HG02852 (cell line): ENCODE measurements around the gene ALDH1A3.

Experiments
- ATAC-seq: cut with Tn5 transposase; IDR thresholded peaks from one replicate; pipeline ENCODE4 v1.9.1; 2021; ENCODE audit warnings: mild to moderate bottlenecking, moderate library complexity; ENCODE audit not compliant: unreplicated experiment

ALDH1A3 gene

DNA sequence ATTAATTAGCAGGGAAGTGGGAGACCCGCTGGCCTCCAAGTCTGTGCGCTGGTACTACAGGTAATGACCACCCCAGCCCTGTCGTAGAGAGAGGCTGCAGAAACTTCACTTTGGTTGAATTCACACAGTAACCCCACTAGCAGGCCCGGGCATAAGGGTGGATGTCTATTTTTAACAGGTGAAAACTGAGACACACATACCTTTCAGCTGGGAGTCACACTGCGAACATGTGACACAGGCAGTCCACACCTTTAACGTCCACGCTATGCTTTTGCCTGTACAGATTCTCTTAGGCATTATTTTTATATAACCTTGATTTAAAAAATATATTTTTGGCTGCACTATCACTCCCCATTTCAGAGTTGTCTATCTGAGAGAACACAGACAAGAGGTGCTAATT is 43.4 kb downstream of the ALDH1A3 start:
- ATAC-seq = no peak

DNA sequence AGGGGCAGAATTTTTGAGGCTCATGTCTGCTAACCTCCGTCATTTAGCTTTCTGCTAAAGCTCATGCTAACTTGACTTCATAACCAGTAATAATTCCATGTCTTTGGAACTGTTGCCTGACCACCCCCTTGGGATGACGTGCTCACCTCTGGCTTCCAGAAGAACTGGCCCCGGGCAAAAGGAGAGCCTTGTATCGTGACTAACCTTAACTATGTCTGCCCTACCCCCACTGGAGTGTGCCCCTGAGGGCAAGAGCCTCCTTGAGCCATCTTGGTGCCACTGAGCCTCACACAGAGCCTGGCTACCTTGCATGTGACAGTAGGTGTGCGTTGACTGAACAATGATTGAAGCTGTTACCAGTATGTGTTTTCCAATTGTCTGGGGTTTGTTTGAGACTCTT is 44.3 kb downstream of the ALDH1A3 start:
- no peak for ATAC-seq

DNA sequence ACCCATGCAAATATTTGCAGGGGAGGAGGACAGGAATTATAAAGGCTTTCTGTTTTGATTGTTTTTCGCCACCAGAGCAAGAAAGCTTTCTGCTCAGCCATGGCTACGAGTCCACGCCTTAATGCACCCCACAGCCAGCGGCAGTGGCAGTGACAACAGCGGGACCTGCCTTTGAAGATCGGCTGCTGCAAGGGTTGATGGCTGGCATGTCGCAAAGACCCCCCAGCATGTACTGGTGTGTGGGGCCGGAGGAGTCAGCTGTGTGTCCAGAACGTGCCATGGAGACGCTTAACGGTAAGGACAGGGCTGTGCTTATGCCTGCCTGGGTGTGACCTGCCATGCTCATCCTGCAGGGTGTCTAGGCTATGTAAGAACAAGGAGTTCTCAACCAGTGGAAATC is 44.8 kb downstream of the ALDH1A3 start:
- ATAC-seq = no peak

DNA sequence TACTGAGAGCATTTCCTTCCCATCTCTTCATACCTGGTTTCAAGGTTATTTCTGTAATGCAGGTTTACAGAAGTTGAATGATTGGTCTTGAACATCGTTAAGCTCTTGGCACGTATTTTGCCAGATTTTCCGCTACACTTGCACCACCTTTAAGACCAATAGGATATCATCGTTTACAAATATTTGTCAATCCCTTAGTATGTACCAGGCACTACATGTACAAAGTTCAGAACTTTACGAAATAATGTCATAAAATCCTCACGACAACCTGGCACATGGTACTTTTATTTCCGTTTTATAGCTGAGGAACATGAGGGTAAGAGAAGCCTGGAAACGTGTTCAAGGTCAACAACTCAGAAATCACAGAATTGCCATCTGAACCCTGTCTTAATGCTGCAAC is 45.8 kb downstream of the ALDH1A3 start:
- no peak for ATAC-seq

DNA sequence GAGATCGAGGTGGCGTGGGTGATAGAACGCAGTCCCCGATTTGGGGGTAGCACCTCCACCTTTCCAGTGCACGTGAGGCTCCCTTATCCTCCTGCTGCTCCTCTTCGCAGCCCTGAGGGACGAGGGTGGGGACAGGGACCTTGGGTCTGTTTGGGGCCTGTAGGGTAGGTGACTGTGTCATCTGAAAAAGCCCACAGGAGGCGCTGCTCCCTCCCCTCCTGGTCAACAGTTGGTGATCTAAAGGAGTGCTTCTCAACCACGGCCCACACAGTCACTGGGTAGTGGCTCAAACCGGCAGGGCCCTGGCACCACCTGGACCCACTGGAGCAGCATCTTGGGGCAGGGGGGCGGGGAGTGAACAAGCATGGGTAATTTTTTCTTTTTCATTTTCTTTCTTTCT is 46.6 kb downstream of the ALDH1A3 start:
- ATAC-seq = no peak

DNA sequence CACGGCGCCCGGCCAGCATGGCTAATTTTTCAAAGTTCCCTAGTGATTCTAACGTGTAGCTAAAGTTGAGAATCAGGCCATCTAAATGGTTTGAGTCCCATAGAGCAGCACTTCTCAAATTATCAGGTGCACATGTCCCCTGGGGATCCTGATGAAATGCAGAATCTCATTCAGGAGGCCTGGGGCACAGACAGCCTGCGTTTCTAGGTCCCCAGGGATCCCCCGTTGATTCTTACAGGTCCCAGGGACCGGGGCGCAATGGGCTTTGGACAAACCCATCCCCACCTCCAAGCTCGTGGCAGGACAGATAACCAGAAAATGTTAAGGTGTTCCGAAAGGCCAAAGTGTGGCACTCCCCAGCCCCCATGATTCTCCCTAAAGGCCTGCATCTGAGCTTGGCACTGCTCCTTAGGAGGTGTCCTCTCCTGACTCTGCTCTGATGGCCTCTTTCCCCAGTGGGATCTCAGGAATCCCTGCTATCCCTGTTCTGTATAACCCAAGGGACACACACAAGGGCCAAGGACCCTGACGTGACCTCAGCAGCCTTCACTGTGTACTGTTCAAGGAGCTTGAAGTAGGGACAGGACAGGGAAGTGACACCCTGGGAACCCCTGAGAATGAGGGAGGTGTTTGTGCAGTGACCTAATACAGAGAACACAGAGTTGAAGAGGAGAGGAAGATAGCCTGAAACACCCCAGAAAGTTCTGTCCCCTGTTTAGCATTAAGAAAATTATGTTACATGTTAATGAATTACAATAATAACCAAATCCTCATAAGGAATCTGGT is 47.5 kb downstream of the ALDH1A3 start:
- no peak for ATAC-seq

DNA sequence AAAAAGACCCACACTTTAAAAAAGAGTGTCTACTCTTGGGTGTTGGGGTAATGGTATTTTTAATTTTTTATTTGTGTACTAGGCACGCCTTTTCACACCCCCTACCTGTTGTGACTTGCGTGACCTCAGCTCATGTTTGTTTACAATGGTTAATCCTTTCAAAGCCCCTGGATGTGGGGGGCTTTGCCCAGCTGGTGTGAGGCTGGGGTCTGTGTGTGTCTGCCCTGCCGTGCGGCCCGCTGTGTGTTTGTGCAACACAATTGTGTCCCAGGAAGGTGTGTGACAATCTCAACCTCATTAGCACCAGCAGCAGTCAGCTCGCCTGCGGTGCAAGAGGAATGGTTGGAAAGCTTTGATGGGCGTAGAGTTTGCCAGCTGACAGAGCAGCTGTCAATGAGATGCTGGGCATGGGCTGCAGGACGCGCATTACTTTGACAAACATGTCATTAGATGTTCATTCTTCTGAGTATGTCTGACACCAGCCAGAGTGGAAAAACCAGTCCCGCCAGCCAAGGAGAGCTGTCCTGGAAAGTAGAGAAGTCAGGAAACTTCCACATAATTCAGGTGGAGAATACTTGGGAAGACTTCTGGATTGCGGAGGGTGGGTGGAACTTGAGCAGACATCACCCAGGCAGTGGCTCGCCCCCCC is 49.1 kb downstream of the ALDH1A3 start:
- no peak for ATAC-seq

DNA sequence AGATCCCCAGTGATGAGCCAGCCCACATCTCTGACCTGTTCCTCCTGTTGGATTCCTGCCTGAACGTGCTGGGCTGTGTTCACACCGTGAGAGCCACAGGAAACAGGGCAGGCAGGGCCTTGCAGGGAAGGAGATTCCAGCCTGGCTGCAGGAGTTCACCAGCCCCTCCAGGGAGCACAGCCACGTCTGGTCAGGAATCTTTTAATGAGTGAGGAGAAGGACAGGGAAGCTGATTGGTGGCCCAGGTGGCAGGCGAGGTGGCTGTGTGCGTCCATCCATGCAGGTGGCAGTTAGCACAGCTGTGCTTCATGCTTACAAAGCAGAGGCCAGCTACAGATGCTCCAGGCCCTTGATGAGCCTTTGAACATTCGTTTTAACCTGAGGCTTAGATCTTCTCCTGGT is 50.0 kb downstream of the ALDH1A3 start:
- no peak for ATAC-seq

DNA sequence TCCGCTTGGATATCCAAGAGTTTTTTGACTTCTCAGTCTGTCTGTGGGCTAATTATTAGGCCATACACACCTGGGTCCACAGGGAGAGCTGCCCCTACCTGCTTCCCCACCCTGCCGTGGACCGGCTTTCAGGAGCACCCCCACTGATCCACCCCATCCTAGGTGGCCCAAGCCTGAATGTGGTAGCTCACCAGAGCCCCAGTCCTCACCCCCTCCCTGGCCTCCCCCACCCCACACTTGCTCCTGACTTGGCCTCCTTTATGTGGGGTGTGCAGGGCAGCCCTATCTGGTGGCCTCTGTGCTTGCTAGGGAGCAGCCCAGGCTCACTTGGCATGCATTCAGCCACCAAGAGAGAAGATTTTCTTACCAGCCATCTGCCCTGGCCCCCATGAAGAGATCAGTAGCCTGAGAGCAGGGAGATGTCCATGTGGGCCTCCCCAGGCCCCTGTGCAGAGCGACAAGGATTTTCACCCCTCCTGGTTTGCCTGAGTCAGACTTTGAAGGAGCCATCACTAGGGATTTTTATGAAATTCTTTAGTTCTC is 50.7 kb downstream of the ALDH1A3 start:
- no peak for ATAC-seq

DNA sequence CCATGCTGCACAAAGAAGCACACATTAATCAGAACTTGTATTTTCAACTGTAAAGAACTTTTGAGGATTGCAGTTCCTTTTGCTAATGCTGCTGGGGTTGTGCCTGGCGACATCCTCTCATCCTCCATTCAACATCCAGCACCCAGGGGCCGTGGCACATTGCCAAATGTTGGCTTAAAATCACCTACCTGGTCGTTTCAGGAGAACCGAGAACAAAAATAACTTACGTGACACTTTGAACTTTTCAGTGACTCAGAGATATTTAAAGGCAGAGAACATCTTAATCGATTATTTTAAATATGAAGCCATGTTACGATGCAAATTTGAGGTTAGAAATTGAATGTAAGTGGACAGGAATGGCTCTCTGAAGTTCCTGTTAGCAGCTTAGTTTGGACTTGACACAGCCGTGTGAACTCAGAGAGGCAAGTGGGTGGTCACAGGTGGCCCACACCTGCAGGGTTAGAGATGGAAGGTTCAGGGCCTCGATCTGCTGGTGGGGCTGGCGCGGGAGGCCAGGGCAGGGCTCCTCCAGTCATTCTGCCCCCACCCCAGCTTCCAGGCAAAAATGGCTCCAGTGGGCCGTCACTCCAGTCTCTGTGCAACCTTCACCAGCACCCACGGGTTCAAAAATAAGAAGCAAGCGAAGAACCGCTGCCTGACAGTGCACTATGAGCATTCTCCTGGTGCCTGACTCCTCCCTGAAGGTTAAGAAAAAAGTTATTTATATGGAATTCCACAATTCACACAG is 51.7 kb downstream of the ALDH1A3 start:
- ATAC-seq = peak; percentile 59

DNA sequence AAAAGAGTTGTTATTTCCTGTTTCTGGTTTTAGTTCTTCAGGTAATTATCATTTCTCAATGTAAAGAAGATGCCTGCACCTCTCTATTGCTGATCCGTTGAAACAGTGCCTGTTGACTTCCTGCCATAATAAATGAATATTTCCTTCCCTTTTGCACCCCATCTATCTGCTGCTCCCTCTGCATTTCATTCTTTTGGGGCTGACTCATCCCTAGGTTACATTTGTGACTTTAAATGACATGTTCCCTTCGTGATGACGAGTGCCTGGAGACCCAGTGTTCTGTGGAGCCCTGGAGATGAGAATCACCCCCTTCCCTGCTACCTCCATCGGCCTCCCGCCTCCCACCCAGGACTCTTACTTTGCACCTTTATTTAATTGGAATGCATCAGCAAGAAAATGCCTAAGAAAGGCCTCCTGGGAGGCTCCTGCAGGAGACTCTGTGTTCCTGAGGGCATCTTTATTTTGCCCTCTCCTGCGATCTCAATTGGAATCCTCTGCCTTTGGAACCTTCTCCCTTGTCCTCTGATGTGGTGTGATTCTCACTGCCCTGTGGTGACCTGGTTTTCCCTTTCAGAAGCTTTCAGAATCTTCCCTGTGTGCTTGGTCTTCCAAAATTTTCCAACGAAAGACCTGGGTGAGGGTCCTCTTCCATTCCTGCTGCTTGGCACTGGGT is 53.2 kb downstream of the ALDH1A3 start:
- no peak for ATAC-seq

DNA sequence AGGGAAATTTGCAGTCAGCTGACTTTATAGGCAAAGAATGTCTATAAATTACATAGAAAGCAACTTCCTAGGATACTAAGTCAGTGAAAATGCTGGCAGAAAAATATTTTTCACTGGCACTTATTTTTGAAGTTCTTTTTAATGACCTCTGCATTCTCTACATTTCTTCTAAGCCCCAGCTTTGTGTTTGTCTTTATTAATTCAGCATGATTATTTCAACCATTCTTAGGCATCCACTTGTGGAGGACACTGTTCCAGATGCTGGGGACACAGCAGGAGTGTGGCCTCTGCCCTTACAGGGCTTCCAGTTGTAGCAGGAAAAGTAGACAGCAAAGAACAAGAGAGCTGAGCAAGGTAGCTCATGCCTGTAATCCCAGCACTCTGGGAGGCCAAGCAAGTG is 54.5 kb downstream of the ALDH1A3 start:
- no peak for ATAC-seq

DNA sequence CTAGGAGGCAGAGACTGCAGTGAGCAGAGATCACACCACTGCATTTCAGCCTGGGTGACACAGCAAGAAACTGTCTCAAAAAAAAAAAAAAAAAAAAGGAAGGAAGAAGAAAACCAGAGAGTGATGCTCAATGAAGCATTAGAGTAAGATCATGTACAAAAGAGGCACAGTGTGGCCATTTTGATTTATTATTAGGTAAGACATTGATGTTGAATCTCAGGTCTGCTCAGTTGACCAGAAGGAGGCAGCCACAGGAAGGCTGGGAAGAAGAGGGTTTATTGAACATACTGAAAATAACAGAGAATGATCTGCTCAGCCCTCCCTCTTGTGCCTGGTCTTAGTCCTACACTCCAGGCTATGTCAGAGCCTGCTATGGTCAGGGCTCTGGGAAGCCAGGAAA is 55.1 kb downstream of the ALDH1A3 start:
- peak; percentile 37 for ATAC-seq

DNA sequence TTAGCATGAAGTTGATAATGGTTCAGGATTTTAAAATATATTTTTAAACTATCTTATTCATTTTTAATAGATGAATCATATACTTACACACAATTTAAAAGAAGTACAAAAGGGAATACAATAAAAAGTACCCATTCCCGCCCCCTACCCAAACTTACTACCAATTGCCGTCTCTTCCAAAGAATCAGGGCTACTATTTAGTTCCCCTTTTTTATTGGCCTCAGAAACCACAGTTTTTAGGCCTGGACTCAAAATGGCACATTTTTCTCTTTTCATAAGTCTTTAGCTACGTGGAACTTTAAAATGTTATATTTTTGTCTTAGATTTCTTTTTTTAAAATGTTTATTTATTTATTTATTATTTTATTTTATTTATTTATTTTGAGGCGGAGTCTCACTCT is 57.5 kb downstream of the ALDH1A3 start:
- no peak for ATAC-seq

DNA sequence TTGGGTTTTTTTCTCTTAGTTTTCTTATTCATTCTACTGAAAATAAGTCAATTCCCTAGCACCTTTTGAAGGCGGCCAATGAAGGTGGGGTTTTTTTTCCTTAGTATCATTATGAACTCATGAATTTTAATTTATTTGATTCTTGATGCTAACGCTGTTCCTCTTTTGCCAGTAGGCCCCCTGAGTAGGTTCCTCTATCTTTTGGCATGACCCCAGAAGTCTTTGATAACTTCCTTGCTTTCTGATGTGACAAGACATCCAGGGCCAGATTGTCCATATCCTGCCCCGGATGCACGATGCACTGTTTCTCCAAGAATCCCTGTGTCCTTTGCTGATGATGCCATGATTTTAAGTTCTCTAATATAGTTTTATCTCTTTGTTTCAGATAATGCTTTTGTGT is 60.2 kb downstream of the ALDH1A3 start:
- no peak for ATAC-seq

DNA sequence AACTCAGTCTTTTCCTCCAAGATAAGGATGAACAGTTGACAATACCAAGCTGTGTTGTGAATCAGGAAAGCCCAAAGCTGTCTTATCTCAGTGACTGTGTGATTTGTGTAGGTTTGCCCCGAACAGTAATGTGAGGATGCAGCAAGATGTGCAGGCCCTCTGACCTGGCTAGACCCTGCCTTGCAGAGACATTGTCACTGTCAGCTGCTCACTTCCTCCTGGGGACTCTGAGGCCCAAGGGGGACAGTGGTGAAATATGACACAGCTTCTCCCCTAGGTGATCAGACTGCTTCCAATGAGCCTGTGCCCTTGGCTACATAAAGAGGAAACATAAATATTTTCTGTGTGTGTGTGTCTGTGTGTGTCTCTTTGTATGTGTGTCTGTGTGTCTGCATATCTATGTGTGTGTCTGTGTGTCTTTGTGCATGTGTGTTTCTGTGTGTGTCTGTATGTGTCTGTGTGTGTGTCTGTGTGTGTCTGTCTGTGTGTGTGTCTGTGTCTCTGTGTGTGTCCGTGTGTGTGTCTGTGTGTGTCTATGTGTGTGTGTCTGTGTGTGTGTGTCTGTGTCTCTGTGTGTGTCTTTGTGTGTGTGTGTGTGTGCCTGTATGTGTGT is 61.2 kb downstream of the ALDH1A3 start:
- ATAC-seq = peak; percentile 69

DNA sequence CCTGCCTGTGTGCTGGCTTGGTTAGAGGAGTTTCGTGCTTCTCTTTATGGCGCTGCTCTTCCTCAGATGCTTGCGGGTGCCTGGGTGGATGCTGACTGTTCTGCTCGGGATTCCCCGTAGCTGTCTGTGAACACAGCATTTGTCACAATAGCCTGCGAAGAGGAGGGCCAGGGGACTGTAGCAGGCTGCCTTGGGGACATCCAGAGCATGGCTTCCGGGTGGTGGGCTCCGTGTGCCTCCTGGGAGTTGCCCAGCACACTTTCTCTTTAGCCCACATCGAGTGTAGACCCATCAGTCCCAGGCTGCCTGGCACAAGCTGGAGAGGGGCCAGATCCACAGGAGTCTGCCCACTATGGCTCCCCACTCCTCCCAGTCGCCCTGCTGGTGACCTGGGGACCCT is 61.9 kb downstream of the ALDH1A3 start:
- ATAC-seq = peak; percentile 77

DNA sequence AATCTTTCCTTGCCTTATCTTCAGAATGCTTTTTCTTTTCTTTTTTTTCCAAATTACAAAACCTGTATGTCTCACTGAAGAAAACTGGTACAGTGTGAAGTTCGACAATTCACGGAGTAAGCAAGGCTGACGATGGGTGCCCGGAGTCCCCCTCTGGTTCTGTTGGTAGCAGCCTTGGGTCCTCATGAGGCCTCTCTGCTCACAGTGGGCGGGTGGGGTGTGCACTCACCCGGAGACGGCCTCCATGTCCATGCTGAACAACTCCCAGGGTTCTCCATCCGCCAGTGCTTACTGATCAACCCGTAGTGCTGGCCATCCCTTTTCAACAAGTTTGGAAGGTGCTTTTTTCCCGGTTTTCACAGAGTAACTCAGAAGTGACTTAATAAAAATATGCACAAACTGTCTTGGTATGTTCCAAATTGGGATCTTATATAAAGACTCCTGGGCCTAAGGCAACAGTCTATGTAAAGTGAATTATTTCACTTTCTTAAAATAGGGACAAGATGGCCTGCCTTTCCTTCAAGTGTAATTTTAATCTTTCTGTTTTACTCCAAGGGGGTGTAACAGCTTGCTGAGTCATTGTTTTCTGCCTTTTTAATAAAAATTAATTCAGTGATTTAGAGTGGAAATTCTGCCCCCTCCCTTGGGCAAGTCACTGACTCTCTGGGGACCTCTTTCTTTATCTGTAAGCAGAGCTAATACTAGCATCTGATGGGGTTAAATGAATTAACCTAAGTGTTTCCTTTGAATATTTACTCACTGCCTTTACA is 63.2 kb downstream of the ALDH1A3 start:
- no peak for ATAC-seq

DNA sequence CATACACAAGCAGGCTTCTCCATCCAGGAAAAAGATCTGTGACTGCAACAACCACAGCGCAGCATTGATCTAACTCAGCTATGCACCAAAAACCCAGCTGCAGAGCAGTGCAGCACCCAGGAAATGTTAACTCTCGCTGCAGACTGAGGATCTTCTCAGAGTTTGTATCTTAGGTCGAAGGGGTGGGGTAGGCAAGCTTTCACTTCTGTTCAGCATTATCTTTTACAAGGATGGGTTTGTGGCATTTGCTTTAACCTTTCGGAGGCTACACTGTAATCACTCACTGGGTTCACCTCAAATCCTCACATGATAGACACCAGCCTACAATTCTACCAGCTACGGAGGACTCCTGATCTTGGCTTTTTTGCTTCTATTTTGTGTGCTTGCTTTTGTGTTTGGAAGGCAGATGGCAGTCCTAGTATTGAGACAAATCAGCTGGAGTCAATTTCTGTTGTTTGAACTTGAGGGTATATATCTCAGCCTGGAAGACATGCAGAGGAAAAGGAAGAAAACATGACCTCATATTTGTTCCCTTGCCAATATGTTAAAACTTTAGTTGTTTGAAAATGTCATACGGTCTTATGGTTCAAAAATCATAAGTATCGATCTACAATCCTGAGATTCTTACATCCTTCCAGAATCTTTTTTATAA is 64.7 kb downstream of the ALDH1A3 start:
- ATAC-seq = no peak
